DMS79 treated with DMSO at 0.1 percent for 48 hours (cell line): ENCODE results near the gene GPR45.

Experiments used
- DNase-seq: peaks from one replicate; lab custom pipeline; 2025; lab: John Stamatoyannopoulos, UW

The GPR45 gene

DNA sequence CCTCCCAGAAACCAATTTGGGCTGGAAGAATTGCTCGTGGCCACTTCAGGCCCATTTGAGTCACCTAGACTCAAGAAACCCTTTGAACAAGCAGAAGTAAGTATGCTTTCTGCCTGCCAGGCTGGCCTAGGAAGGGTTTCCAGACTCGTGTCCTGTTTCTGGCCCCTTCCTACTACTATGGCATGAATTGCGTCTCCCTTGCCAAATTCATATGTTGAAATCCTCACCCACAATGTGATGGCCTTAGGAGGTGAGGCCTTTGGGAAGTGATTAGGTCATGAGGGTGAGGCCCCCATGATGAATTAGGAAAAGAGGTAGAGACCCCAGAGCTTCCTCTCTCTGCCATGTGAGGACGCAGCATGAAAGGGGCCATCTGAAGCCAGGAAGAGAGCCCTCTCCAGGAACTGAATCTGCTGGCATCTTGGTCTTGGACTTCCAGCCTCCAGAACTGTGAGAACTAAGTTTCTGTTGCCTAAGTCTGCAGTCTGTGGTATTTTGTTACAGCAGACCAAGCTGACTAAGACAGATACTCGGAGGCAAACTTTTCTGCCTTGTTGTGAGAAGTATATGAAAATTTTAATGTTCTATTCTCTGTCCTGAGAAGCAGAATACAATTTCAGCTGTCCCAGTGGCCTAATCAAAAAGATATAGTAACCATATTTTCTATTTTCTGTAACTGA is 13.1 kb downstream of the GPR45 start:
- DNase-seq, result no peak

DNA sequence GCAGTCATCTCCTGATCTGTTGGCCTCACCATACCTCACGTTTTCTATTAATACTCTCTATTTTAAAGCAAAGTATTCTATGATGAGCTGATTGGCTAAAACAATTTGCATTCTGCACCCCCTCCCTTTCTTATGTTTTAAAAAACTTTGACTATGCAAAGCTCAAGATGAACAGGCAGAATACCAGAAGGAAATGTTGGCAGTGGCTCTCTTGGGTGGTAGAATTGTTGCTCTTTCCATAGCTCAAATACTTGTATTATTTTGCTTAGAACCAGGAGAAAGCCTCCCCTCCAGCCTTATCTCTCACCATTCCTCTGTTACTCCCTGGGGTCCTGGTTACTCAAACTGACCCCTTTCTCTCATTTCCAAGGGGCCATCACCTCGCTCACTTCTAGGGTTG is 14.4 kb downstream of the GPR45 start:
- DNase-seq, result no peak

DNA sequence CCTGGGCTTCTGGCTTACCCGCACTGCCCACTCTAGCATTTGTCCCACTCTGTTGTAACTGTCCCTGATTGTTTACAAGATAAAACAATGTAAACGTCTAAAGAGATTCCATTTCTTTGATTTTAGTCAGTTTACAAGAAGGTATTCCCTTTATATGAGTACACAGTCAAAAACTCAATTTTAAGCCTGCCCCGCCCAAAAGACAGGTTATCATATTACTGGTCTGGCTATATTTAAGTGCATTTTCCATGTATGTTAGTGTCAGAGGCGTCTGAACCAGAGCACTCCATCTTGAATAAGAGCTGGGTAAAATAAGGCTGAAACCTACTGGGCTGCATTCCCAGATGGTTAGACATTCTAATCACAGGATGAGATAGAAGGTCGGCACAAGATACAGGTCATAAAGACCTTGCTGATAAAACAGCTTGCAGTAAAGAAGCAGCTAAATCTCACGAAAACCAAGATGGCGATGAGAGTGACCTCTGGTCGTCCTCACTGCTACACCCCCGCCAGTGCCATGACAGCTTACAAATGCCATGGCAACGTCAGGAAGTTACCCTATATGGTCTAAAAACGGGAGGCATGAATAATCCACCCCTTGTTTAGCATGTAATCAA is 15.0 kb downstream of the GPR45 start:
- no peak for DNase-seq

DNA sequence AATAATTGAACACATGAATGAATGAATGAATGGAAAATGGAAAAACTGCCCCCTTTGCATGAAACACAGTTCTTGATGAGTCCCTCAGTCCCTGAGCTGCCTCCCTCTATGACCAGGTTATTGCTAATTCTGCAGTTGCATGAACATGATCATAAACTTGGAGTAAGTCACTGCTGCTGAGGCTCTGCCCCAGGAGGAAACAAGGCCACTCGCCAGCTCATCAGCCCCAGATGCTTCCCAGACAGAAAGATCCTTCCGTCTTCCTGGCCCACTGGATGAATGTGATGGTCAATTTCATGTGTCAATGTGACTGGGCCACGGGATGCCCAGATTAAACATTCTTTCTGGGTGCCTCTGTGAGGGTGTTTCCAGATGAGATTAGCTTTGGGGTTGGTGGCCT is 16.4 kb downstream of the GPR45 start:
- no peak for DNase-seq

DNA sequence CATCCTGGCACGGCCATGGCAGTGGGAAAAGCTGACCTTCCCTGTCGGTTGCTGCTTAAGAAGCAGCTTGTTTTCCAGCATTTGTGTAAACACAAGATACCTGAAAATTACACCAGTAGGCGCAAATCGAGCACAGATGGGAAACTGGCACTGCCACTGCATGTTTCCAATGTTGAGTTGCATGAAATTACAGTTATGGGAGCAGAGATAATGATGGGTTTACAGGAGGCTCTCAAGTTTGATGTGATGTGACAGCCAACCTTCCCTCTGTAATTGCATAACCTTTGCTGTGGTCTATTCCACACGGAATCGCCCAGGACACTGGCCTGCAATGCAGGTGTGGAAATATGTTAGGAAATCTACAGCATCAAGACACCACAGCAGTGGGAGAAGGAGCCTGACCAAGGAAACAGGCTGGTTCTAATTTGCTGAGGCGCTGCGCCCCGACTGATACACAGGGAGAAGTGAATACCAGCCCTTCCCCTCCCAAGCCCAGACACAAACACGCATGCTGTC is 17.4 kb downstream of the GPR45 start:
- DNase-seq, result no peak

DNA sequence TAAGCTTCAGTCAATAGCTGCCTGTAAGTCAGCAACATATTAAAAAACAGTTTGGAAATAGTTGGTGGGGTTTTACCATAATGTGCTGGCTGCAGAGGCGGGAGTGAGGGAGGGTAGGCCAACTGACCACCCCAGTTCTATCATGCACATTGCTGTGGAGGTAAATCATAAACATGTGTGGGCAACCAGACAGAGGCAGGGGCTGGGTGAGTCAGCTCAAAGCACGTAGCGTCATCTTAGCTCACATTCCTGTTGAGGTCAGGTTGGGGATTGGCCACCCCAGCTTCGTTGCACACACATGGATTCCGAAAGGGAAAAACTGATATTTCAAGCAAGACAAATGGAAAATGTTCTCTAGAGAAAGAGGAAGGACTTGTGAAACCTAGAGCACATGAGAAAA is 19.5 kb downstream of the GPR45 start:
- no peak for DNase-seq

DNA sequence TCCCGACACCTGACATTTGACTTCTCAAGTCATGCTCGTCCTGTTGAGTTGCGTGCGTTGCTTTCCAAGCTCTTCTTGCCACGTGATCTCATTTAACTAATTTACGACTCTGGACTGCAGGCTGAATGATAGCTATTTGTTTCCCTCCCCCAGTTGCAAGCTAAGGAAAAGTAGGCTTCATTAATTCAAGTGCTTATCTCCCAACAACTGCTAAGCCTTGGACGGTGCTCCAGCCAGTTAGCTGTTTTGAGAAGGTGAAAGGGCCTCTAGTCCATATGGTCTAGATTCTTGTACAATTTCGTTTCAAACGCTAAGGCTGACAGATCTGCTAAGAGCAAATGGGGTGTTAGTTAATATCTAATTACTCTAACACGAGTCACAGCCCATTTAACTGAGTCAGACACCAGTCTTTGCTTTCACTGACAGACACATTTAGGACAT is 21.1 kb downstream of the GPR45 start:
- DNase-seq, result no peak

DNA sequence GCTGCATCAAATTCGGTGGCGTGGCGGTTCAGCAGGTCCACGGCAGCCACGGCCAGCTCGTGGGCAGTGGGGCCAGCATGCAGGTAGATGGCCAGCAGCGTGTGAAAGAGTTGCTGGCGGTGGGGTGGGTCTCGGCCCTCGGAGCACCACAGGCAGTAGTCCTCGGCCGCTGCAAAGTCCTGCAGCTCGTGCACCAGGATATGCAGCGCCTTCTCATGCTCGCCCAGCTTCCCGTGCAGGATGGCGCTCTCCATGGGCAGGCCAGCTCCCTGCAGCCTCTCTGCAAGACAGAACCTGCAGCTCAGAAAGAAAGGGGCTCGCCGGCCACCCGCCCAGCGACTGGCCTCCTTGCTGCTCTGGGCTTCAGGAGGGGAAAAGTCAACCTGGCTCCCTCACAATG is 27.9 kb downstream of the GPR45 start:
- DNase-seq, result no peak

DNA sequence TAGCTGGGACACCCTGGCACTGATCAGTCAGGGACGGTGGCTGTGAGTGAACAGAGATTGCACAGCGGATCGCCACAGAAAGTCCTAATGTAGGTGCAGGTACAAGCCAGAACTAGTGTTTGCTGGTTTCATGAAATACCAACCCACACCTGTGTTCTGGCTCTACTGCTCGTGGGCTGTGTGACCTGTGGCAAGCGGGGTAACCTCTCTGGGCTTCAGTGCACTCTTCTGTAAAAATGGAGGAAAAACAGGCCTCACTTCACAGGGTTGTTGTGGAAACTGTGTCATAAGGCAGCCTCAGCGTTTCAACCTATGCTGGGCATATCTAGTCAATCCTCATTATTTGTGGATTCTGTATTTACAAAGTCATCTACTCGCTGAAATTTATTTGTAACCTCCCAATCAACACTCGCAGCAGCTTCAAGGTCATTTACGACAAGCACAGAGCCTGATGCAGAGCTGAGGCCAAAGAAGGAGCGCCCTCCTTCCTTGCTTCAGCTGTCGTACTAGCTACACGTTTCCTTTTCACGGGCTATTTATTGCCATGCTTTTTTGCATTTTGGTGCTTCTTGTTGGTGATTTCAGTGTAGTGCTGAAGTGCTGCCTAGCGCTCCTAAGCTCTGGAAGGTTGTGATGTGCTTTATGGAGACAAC is 30.0 kb downstream of the GPR45 start:
- no peak for DNase-seq

DNA sequence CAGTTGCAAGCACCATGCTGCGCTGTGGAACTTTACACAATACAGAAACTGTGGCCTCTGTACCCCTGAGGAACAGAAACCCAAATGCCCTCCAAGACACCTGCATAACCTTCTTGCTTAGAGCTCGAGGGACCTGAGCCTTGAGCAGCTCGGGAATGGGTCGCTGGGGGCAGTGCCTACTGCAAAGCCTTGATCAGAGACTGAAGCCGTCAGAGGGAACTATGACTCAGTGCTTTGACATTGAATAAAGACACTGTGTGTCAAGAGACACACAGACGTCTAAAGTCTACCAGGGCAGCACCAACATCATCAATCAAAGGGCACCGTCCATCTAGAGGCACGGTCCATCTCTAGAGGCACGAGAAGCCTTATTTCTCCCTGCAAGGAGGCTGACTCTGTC is 30.6 kb downstream of the GPR45 start:
- no peak for DNase-seq

DNA sequence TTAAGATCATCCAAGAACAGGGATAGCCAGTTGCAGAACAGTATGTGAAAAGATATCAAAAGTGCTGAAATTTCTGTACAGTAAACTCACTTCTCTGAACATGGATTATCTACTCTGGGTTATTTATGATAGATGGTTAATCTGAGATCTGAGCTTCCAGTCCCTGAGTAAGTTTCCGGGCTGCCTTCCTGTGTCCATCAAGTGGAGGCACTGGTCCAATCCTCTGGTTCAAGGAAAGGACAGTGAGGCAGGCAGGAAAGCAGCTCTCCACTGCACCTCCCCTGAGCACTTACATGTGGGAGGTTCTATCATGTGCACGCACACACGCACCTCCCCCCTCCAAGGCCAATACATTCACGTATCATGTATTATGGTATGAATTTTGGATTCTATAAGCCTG is 32.5 kb downstream of the GPR45 start:
- no peak for DNase-seq

DNA sequence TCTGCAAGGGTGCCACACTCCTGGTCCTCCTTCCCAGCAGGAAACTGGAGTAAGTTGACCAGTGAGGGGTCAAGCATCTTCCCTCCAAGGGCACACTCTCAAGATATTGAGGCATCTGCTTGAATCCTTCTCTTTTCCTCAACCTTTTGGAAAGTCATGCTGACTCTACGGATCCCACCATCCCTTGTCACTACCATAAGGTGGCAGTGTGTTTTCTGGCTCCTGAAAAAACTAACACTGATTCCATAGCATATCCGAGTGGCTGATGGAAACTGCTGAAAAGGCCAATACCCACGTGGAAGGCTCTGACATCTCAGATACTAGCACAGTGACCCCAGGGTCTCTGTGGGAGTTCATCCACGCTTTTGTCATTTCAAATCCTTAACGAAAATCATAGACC is 37.1 kb downstream of the GPR45 start:
- no peak for DNase-seq

DNA sequence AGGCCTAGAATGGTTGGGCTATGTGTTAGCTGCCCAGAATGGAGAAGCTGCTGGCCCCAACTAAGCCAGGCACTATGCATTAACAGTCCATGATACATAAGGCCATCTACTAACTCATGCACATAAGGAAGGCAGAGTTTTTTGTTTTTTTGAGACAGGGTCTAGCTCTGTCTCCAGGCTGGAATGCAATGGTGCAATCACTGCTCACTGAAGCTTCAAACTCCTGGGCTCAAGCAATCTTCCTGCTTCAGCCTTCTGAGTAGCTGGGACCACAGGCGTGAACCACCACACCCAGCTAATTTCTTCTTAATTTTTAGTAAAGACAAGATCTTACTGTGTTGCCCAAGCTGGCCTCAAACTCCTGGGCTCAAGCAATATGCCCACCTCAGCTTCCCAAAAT is 37.6 kb downstream of the GPR45 start:
- DNase-seq, result no peak

DNA sequence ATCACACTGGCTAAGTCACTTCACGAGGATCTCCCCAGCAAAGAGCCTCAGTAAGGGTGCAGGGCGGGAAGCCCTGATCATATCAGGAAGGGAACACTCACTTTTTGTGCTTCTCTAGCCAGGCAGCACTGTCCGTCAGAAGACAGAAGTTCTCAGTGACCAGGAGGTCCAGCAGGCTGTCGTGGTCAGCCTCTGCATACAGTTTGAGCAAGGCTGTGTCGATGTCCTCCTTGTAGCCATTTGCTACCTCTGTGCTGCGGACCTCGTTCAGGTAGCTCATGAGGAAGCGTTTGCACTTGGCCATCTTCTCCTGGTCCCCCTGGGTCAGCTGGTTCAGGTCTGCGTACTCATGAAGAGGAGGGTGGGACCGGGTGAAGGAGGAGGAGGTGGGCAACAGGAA is 38.7 kb downstream of the GPR45 start:
- no peak for DNase-seq

DNA sequence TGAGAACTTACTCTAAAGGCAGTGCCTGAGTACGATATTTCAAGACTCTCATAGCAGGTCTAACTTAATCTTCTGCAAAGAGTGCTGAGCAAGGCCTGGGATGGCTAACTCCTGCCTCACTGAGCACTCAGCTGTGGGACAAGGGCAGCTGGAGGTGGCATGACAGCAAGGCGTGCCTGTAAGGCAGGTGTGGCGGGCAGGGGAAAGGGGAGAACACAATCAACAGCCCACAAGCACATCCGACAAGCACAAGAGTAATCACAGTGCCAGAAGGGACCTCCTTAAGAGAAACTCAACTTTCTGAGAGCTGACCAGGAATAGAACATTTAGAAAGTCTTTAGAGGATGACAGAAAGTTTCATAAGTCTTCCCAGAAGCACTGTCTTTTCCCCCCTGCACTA is 42.0 kb downstream of the GPR45 start:
- no peak for DNase-seq

DNA sequence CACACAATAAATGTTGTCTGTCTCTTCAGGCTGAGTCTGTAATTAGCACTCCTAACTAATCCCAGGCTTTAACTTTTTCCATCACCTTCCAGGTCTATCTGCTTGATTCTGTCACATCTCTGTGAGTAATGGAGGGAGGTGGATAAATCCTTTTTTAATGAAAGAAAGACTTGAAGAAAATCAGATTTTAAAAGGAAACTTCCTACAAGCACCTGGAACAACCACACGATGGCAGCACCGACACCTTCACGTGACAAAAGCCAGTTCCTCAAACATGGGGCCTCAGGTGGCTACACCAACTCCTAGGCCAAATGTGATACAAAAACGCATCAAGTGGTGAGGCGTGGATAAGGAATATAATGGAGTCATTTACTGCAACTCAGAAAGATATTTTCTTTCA is 46.1 kb downstream of the GPR45 start:
- no peak for DNase-seq

DNA sequence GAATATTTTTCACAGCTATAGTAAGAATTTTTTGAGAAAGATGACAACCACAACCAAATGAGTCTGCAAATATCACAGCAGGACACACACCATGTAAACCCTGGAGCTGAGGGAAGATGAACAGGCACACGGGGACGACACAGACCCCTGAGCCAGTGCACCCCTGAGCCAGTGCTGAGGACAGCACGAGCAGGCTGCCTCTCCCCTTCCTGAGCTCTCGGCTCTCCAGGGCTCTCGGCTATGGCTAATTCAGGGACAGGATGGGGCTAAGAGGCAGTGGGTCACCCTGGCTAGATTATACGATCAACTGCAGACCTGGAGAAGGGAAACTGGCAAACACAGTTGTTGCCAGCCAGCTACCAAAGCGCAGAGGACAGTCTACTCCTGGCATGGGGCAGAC is 46.6 kb downstream of the GPR45 start:
- no peak for DNase-seq

DNA sequence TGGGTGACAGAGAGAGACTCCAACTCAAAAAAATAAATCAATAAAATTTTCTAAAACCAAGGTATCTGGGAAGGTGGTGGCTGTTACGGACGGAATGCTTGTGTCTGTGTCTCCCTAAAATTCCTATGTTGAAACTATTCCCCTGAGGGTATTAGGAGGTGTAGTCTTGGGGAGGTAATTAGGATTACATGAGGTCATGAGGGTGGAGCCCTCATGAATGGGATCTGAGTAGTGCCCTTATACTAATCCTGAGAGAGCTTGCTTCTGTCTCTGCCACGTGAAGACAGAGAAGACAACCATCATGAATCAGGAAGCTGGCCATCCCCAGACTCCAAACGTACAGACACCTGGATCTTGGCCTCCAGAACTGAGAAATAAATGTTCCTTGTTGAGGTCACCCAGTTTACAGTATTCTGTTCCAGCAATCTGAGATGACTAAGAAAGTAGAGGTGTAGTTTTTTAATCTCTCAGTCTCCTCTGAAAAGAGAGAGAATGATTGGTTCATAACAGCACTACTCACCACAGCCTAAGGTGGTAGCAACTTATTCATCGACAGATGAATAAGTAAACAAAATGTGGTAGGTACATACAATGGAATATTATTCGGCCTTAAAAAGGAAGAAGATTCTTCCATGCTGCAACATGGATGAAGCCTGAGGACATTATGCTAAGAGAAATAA is 49.6 kb downstream of the GPR45 start:
- no peak for DNase-seq

DNA sequence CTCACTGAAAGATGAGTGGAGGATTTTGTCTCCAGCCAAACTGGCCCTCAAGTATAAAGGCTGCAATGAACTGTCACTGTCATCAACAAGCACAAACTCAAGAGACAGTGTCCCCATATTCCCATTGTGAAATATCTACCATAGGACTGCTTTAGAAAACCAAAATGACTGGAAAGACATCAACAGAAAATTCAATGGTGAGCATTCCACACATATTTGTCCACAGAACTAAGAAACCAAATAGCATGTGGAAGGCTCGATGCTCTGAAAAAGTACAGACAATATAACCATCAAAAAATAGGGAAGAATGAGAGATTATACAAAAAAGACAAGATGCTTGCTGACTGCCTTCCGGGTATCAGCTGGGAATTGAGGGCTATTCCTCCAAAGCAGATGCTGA is 50.4 kb downstream of the GPR45 start:
- DNase-seq, result no peak
